Measurements from ENCODE around the gene GTF3C4.

DNA sequence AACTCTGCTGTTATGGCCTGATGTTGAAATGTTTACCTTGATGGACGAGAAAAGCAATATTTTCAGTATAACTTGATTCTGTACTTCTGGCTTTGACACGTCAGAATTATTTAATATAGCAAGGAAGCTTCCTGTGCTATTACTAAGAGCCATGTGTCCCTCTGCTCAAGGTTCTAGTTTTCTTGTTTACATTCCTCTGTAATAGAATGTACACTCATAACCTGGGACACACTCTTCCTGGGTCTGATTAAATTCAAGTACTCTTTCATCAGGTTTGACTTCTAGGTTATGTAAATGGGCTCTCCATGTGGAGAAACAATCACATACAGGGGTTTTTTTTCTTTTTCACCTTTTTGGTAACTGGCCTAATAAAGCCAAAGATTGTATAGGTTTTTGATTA is 33.1 kb downstream of the GTF3C4 start:
- TF ChIP-seq EZH2phosphoT487 (IDR thresholded peaks at IDR 0.05; ENCODE audit: insufficient read depth, low read depth) (no peak), EZH2 (IDR thresholded peaks at IDR 0.05; ENCODE audit: insufficient read depth, poor library complexity, severe bottlenecking) (no peak)

Measured in GM23248 (cell line).